ENCODE measurements around the gene BANF2. TPM values are rescaled to one million over a fixed set of nuclear protein-coding genes. Genes with fewer than 3 reads are reported as not detected.

Gene BANF2
- total RNA-seq, 1 donor from 2014 or later: not detected

GRCh38 chr20:17732907-17733521, 33.2 kb downstream of the BANF2 start:
- ChIA-PET POLR2A (no interaction called here), CTCF (no interaction called here)
- Mint-ChIP-seq H3K9me3 (peaks cover 6% of the 10 kb centered on the region), H3K4me3 (peak overlapping the region; percentile 20), H3K27ac (no peak overlapping the region), H3K36me3 (ENCODE audit: low read depth) (no peaks in the 10 kb centered on the region), H3K4me1 (no peaks in the 10 kb centered on the region), H3K27me3 (peaks cover 9% of the 10 kb centered on the region)
- no peak for TF ChIP-seq CTCF (IDR thresholded peaks at IDR 0.05)
- intact Hi-C loops (cut with micrococcal nuclease): no loop called here
- ATAC-seq (ENCODE audit: low read depth) (no peak), DNase-seq (no peak)

- no peak for TF ChIP-seq CTCF (IDR thresholded peaks at IDR 0.05)
- H3K4me3 Mint-ChIP-seq: no peak overlapping the region
- peaks cover 2% of the 10 kb centered on the region for H3K27me3 Mint-ChIP-seq
- H3K4me1 Mint-ChIP-seq: no peaks in the 10 kb centered on the region
- no peak overlapping the region for H3K27ac Mint-ChIP-seq
- no peak for ATAC-seq (ENCODE audit: low read depth)
- H3K36me3 Mint-ChIP-seq (ENCODE audit: low read depth): no peaks in the 10 kb centered on the region
- peaks cover 10% of the 10 kb centered on the region for H3K9me3 Mint-ChIP-seq
- POLR2A ChIA-PET: no interaction called here
- CTCF ChIA-PET: no interaction called here
- DNase-seq: no peak
- intact Hi-C loops (cut with micrococcal nuclease): no loop called here
Observed at GRCh38 chr20:17733767-17734304, 34.1 kb downstream of the BANF2 start.

GRCh38 chr20:17734374-17734773, 34.6 kb downstream of the BANF2 start:
- intact Hi-C loops (cut with micrococcal nuclease): no loop called here
- POLR2A ChIA-PET: no interaction called here
- no peaks in the 10 kb centered on the region for H3K36me3 Mint-ChIP-seq (ENCODE audit: low read depth)
- no peaks in the 10 kb centered on the region for H3K4me1 Mint-ChIP-seq
- H3K27me3 Mint-ChIP-seq: peaks cover 4% of the 10 kb centered on the region
- no peak for TF ChIP-seq CTCF (IDR thresholded peaks at IDR 0.05)
- no peak overlapping the region for H3K27ac Mint-ChIP-seq
- DNase-seq (no peak), ATAC-seq (ENCODE audit: low read depth) (no peak)
- CTCF ChIA-PET: no interaction called here
- H3K9me3 Mint-ChIP-seq: peaks cover 10% of the 10 kb centered on the region
- H3K4me3 Mint-ChIP-seq: no peak overlapping the region

- intact Hi-C loops (cut with micrococcal nuclease): no loop called here
- H3K27ac Mint-ChIP-seq: no peak overlapping the region
- ChIA-PET CTCF (no interaction called here), POLR2A (no interaction called here)
- DNase-seq (no peak), ATAC-seq (ENCODE audit: low read depth) (no peak)
- no peak overlapping the region for H3K4me3 Mint-ChIP-seq
- no peaks in the 10 kb centered on the region for H3K36me3 Mint-ChIP-seq (ENCODE audit: low read depth)
- H3K27me3 Mint-ChIP-seq: peaks cover 6% of the 10 kb centered on the region
- no peak for TF ChIP-seq CTCF (IDR thresholded peaks at IDR 0.05)
- no peaks in the 10 kb centered on the region for H3K4me1 Mint-ChIP-seq
- H3K9me3 Mint-ChIP-seq: peaks cover 10% of the 10 kb centered on the region
Observed at GRCh38 chr20:17735206-17735804, 35.5 kb downstream of the BANF2 start.

GRCh38 chr20:17735959-17736621, 36.3 kb downstream of the BANF2 start:
- CTCF ChIA-PET: no interaction called here

More at GRCh38 chr20:17735959-17736621, 36.3 kb downstream of the BANF2 start:
- intact Hi-C loops (cut with micrococcal nuclease): no loop called here
- Mint-ChIP-seq H3K4me1 (no peaks in the 10 kb centered on the region), H3K36me3 (ENCODE audit: low read depth) (no peaks in the 10 kb centered on the region), H3K9me3 (peaks cover 10% of the 10 kb centered on the region), H3K4me3 (no peak overlapping the region), H3K27me3 (peaks cover 7% of the 10 kb centered on the region), H3K27ac (no peak overlapping the region)
- POLR2A ChIA-PET: no interaction called here
- no peak for ATAC-seq (ENCODE audit: low read depth)
- TF ChIP-seq CTCF (IDR thresholded peaks at IDR 0.05): no peak
- no peak for DNase-seq

Measured in activated B cell treated with CpG ODN at 0.5 μM for 24 hours (primary cell).